DOHH2 (cell line): ENCODE measurements around the gene BLM.

ENCODE experiments used
- H3F3A ChIP-seq: fragments of 200-600 bp; sonication (generic), shearing (Covaris generic); 2 replicates; pipeline ENCODE4 v1.6.0; 2016; ENCODE audit warnings: antibody characterized with exemption, mild to moderate bottlenecking; ENCODE audit not compliant: control insufficient read depth, insufficient read depth
- H3K27ac ChIP-seq: fragments of 200-600 bp; sonication (generic); 2 replicates; pipeline ENCODE4 v1.5.1; 2014; ENCODE audit warnings: low read depth, mild to moderate bottlenecking, low read length, moderate library complexity
- H3K27me3 ChIP-seq: fragments of 200-600 bp; sonication (generic); 2 replicates; pipeline ENCODE4 v1.6.1; 2014; ENCODE audit warnings: mild to moderate bottlenecking, low read length, mixed read lengths; ENCODE audit not compliant: control insufficient read depth
- H3K36me3 ChIP-seq: fragments of 200-600 bp; sonication (generic); 2 replicates; pipeline ENCODE4 v1.6.1; 2014; ENCODE audit warnings: mild to moderate bottlenecking, low read length, moderate library complexity, mixed read lengths; ENCODE audit not compliant: control insufficient read depth
- H3K4me1 ChIP-seq: fragments of 200-600 bp; sonication (generic); 2 replicates; pipeline ENCODE4 v1.6.1; 2014; ENCODE audit warnings: mild to moderate bottlenecking, low read length, mixed read lengths; ENCODE audit not compliant: control insufficient read depth
- H3K4me2 ChIP-seq: fragments of 200-600 bp; sonication (generic); 2 replicates; pipeline ENCODE4 v1.6.0; 2014; ENCODE audit warnings: mild to moderate bottlenecking, low read length, moderate library complexity
- H3K4me3 ChIP-seq: fragments of 200-600 bp; sonication (generic); 2 replicates; pipeline ENCODE4 v1.5.1; 2014; ENCODE audit warnings: mild to moderate bottlenecking, low read length, mixed read lengths
- H3K79me2 ChIP-seq: fragments of 200-600 bp; sonication (generic); 2 replicates; pipeline ENCODE4 v1.6.1; 2014; ENCODE audit warnings: mild to moderate bottlenecking, low read length, mixed read lengths; ENCODE audit not compliant: control insufficient read depth
- H3K9me2 ChIP-seq: fragments of 200-600 bp; sonication (generic); replicated peaks from 2 replicates; pipeline ENCODE4 v1.6.1; 2014; ENCODE audit warnings: mild to moderate bottlenecking, low read length, mixed read lengths; ENCODE audit not compliant: control insufficient read depth
- H3K9me3 ChIP-seq: fragments of 200-600 bp; sonication (generic); 2 replicates; pipeline ENCODE4 v1.6.1; 2014; ENCODE audit warnings: antibody characterized with exemption, low read length, mixed read lengths; ENCODE audit not compliant: control insufficient read depth, insufficient read depth
- H4K20me1 ChIP-seq: fragments of 200-600 bp; sonication (generic); 2 replicates; pipeline ENCODE4 v1.6.0; 2014; ENCODE audit warnings: low read depth, mild to moderate bottlenecking, antibody characterized with exemption, low read length, moderate library complexity; ENCODE audit not compliant: control insufficient read depth, insufficient read depth
- CTCF ChIP-seq: fragments of 200-600 bp; sonication (generic); IDR thresholded peaks from one replicate; pipeline ENCODE4 v1.5.1; 2014; ENCODE audit warnings: antibody characterized with exemption, mild to moderate bottlenecking, low read depth, low read length; ENCODE audit not compliant: poor library complexity, severe bottlenecking
- EZH2phosphoT487 ChIP-seq: fragments of 200-600 bp; sonication (generic); IDR thresholded peaks from 2 replicates; pipeline ENCODE4 v1.6.1; 2017; ENCODE audit warnings: borderline replicate concordance, mild to moderate bottlenecking, antibody characterized with exemption, low read length, moderate library complexity, mixed read lengths

BLM gene

GRCh38 chr15:90762109-90762508, 45.0 kb downstream of the BLM start:
- TF ChIP-seq EZH2phosphoT487 (no peak), CTCF (no peak)
- Histone ChIP-seq H3F3A (0 out of 2 replicates have a peak, but pooled peaks cover 1% of the 10 kb centered on the region), H3K36me3 (peaks cover 80% of the 10 kb centered on the region), H3K9me3 (no peaks in the 10 kb centered on the region), H3K9me2 (no peaks in the 10 kb centered on the region), H3K4me1 (no peaks in the 10 kb centered on the region), H4K20me1 (no peaks in the 10 kb centered on the region), H3K27me3 (no peaks in the 10 kb centered on the region), H3K4me2 (no peak overlapping the region), H3K4me3 (no peak overlapping the region), H3K79me2 (no peaks in the 10 kb centered on the region), H3K27ac (no peak overlapping the region)

- no peaks in the 10 kb centered on the region for H3K4me1 ChIP-seq
- no peaks in the 10 kb centered on the region for H3K27me3 ChIP-seq
- H3K4me2 ChIP-seq = no peak overlapping the region
- peaks cover 77% of the 10 kb centered on the region for H3K36me3 ChIP-seq
- TF ChIP-seq EZH2phosphoT487 (no peak), CTCF (no peak)
- no peaks in the 10 kb centered on the region for H3K9me3 ChIP-seq
- H4K20me1 ChIP-seq = no peaks in the 10 kb centered on the region
- H3K9me2 ChIP-seq = no peaks in the 10 kb centered on the region
- no peak overlapping the region for H3K27ac ChIP-seq
- H3K79me2 ChIP-seq = no peaks in the 10 kb centered on the region
- H3K4me3 ChIP-seq = no peak overlapping the region
- H3F3A ChIP-seq = 0 out of 2 replicates have a peak, but pooled peaks cover 2% of the 10 kb centered on the region
Observed at GRCh38 chr15:90763366-90764099, 46.4 kb downstream of the BLM start.

GRCh38 chr15:90765531-90765930, 48.4 kb downstream of the BLM start:
- Histone ChIP-seq H4K20me1 (no peaks in the 10 kb centered on the region), H3K36me3 (peaks cover 81% of the 10 kb centered on the region), H3K4me1 (no peaks in the 10 kb centered on the region), H3K9me3 (no peaks in the 10 kb centered on the region), H3K4me3 (no peak overlapping the region), H3K79me2 (no peaks in the 10 kb centered on the region), H3K27ac (no peak overlapping the region), H3K27me3 (no peaks in the 10 kb centered on the region), H3K4me2 (no peak overlapping the region), H3K9me2 (no peaks in the 10 kb centered on the region), H3F3A (0 out of 2 replicates have a peak, but pooled peaks cover 2% of the 10 kb centered on the region)
- TF ChIP-seq EZH2phosphoT487 (no peak), CTCF (no peak)
